GM12801 (cell line): Measurements from ENCODE around the gene VAX1.

Experiments used
- TF ChIP-seq, protein P1 (sequence below): IDR thresholded peaks from one replicate; pipeline ENCODE4 v1.5.1; 2011; ENCODE audit warnings: control low read depth; ENCODE audit not compliant: insufficient read length; ENCODE audit errors: extremely low read depth

Gene VAX1

DNA sequence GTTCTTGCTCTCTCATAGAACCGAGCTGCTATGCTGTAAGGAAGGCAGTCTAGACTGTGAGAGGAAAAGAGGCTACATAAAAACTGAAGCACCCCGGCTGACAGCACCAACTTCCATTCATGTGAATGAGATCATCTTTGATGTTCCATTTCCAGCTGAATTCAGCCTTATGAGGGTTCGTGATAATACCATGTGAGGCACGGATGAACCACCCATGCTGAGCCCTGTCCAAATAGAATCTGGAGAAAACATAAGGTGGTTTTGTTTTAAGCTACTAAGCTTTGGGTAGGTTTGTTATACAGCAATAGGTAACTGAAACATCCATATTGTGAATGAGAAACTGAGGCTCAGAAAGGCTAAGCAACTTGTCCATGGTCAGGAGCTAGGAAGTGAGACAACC is 6.9 kb upstream of the VAX1 start:
- TF ChIP-seq, protein P1, sequence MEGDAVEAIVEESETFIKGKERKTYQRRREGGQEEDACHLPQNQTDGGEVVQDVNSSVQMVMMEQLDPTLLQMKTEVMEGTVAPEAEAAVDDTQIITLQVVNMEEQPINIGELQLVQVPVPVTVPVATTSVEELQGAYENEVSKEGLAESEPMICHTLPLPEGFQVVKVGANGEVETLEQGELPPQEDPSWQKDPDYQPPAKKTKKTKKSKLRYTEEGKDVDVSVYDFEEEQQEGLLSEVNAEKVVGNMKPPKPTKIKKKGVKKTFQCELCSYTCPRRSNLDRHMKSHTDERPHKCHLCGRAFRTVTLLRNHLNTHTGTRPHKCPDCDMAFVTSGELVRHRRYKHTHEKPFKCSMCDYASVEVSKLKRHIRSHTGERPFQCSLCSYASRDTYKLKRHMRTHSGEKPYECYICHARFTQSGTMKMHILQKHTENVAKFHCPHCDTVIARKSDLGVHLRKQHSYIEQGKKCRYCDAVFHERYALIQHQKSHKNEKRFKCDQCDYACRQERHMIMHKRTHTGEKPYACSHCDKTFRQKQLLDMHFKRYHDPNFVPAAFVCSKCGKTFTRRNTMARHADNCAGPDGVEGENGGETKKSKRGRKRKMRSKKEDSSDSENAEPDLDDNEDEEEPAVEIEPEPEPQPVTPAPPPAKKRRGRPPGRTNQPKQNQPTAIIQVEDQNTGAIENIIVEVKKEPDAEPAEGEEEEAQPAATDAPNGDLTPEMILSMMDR, result no peak

DNA sequence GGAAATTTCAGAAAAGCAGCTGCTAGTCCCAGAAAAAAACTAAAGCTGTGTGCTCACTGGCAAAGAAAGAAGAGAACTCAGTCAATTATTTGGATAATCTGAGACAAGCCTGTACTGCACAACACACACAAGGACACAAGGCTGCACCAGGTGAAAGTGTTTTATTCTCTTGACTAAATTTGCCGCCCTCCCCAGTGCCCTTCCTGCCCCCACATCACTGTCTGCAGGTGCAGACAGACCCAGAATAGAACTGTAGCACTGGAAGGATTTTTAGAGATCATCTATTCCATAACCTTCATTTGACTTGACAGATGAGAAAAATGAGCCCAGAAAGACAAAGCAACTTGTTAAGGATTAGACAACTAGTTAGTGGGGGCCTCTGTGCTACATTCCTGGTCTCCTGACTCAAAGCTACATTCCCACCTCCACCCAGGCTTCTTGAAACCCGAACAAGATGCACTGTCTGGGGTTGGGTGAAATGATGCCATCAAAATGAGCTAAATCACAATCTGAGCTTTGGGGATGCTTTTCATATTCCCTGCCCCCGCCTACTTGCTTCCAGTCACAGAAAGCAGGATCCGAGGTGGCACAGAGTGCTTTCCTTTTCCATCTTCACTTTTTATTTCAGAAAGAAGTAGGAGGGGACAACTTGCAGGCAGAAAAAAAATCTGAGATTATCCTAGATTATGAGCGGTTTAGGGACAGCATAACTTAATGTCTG is 5.2 kb upstream of the VAX1 start:
- TF ChIP-seq, protein P1, result no peak

DNA sequence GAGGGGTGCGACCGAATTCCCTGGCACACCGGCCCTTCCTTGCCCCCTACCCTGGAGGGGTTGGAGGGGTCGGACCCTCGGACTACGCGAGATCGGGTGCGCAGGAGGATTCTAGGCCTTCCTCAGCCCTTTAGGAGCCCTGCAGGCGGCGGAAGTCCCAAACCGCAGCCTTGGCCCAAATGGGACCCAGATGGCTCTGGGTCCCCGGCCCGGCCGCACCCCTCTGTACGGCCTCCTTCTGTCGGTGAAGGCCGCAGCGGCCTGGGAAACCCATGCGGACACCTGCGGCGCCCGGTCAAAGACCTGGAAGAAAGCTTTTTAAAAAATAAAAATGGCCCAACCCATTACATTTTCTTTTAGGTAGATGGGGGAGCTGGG is 2.4 kb upstream of the VAX1 start:
- TF ChIP-seq, protein P1, result no peak

DNA sequence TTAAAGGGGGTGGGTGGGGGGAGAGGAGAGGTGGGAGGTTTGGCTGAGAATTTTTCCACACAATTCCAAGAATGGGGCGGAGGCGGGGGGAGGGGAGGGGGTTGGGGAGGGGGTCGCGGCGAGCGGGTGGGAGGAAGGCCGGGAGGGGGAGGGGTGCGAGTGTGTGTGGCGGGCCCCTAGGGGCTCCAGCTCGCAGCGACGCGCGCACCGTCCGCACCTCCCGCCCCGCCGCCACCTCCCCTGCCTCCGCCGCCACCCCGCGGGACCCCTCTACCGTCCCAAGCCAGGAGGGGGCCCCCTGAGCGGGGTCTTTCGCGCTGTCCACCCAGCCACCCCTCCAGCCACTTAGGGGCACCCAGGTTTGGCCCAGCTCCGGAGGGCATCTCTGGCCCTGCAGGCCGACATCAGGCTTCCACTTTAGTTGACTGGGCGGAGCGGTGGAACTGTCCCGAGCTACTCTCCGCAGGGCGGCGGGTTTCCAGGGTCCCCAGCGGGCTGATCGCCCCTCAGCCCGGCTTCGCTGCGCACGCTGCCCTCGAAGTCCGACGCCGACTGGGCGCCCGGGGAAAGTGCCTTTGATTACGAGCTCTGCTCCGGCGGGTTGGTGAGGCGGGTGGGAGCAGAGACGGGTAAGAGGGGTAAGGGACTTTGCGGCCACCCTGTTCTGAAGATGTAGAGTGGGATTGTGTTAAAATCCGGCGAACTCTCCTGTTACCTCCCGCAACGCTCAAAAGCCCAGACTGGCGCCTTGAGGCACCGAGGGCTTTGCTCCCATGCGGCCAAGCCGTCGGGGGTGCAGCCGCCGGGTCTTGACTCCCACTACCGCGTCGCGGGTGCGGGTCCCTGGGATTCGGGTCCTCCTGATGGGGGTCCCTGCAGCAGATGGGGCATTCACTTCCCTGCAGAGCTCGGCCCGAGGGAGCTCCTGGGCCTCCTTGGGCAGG is 1.8 kb upstream of the VAX1 start:
- TF ChIP-seq, protein P1, result no peak

DNA sequence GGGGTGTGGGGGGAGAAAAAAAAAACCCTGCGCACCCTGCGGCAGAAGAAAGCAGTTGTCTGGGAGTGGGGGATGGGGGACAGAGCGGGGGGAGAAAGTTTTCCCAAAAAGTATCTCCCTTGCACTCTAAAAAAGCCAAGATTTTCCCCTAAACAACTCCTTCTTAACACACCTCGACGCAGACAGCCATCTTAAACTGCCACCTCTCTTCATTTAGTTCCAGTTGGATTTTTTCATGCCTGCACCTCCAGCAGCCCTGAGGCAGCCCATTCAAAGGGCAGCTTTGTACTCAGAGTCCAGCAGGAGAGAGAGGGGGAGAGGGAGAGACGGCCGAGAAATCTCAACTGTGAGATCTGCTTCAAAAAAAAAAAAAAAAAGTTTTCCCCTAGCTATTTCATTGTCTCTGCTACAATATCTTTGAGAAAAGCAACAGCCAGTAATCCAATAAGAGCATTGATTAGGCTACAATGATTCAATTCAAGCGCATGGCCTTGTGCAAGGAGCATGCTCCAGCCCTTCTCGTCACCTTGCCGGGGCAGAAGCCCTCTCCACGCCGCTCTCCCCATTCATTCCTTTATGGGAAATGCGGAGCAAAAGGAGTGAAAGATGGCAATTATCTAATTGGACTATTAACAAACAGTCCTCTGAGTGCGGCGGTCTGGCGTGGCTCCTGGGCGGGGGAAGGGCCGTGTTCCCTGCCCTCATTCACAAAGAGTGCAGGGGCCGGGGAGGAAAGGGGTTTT is 939 bp upstream of the VAX1 start:
- TF ChIP-seq, protein P1, result no peak

DNA sequence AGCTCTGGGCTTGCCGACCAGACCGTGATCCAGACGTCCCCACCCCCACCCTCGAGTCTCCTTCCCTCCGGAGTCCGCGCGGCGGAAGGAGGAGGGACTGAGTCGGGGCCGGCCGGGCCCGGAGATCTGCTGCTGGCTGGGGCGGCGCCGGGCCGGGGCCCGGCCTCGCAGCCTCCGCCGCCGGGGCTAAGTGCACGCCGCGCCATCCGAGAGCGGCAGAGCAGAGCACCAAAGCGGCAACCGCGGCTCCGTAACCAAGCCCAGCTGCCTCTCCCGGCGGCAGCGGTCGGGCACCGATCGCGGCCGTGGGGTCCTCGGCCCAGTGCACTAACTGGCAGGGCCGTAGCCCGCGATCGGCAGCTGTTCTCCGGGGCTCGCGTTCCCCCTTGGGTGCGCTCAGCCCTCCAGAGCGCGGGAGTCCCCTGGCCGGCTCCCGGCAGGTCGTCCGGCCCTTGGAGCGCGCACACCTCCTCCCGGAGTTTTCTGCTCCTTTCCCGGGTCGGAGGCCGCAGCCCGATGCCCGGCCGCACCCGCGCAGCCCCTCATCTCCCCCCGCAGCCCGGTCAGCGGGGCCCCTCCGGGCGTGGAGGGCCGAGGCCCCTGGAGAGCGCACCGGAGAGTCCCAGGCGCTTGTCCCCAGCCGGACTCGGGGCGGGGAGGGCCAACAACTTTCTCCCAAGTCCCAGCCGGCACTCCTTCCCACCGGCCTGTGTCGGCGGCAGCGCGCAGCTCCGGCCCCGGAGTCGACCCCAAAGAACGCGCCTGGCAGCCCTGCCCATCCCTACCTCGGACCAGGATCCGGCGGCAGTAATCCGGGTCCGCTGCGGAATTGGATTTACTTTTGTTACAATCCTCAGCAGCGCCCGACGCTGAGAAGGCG is 799 bp downstream of the VAX1 start:
- TF ChIP-seq, protein P1, result no peak
